Rectal smooth muscle tissue (tissue), 1 donor: ENCODE data around the gene ZNF549.
A peak's percentile ranks its signal among the peaks of the same experiment; 100 is the strongest.

Experiments
- H3K27ac ChIP-seq: one replicate; pipeline ENCODE4 v1.7.0; 2013; ENCODE audit warnings: low read depth, low read length, inconsistent platforms
- H3K27me3 ChIP-seq: one replicate; pipeline ENCODE4 v1.7.0; 2013; ENCODE audit warnings: low read length; ENCODE audit not compliant: control insufficient read depth, insufficient read depth
- H3K36me3 ChIP-seq: one replicate; pipeline ENCODE4 v1.7.0; 2013; ENCODE audit warnings: low read length; ENCODE audit not compliant: control insufficient read depth, insufficient read depth
- H3K4me1 ChIP-seq: one replicate; pipeline ENCODE4 v1.7.0; 2013; ENCODE audit warnings: low read length; ENCODE audit not compliant: control insufficient read depth, insufficient read depth
- H3K4me3 ChIP-seq: one replicate; pipeline ENCODE4 v1.7.0; 2013; ENCODE audit warnings: low read length
- H3K9ac ChIP-seq: one replicate; pipeline ENCODE4 v1.7.0; 2013; ENCODE audit warnings: low read length

ZNF549 gene

GRCh38 chr19:57578487-57579205 lies 51.5 kb downstream of the ZNF549 start, which contains the start of gene ZNF416:
TSS of gene ZNF416 (minus strand) at chr19:57578911. CDS start at chr19:57578704, 207 bp downstream.
- Histone ChIP-seq H3K9ac (peak within 1 kb of the TSS; percentile 74), H3K36me3 (peaks cover 27% of the 10 kb centered on the region), H3K4me1 (peaks cover 5% of the 10 kb centered on the region), H3K4me3 (peak within 1 kb of the TSS; percentile 86), H3K27ac (peak within 1 kb of the TSS; percentile 38), H3K27me3 (no peaks in the 10 kb centered on the region)

GRCh38 chr19:57583104-57583520 lies 56.0 kb downstream of the ZNF549 start:
- H3K36me3 ChIP-seq: peaks cover 5% of the 10 kb centered on the region
- no peak overlapping the region for H3K27ac ChIP-seq
- no peak overlapping the region for H3K9ac ChIP-seq

GRCh38 chr19:57583521-57584416 lies 56.6 kb downstream of the ZNF549 start, which contains the start of gene ZIK1:
TSS of gene ZIK1 (plus strand) at chr19:57584145. CDS start at chr19:57584357, 212 bp downstream.
- Histone ChIP-seq H3K4me3 (peak within 1 kb of the TSS; percentile 63), H3K36me3 (peaks cover 11% of the 10 kb centered on the region), H3K4me1 (peaks cover 6% of the 10 kb centered on the region), H3K9ac (no peak within 1 kb of the TSS), H3K27ac (no peak within 1 kb of the TSS), H3K27me3 (no peaks in the 10 kb centered on the region)

More at GRCh38 chr19:57583104-57583520, 56.0 kb downstream of the ZNF549 start:
- H3K4me3 ChIP-seq: peak overlapping the region; percentile 63
- peaks cover 7% of the 10 kb centered on the region for H3K4me1 ChIP-seq
- no peaks in the 10 kb centered on the region for H3K27me3 ChIP-seq

DNA sequence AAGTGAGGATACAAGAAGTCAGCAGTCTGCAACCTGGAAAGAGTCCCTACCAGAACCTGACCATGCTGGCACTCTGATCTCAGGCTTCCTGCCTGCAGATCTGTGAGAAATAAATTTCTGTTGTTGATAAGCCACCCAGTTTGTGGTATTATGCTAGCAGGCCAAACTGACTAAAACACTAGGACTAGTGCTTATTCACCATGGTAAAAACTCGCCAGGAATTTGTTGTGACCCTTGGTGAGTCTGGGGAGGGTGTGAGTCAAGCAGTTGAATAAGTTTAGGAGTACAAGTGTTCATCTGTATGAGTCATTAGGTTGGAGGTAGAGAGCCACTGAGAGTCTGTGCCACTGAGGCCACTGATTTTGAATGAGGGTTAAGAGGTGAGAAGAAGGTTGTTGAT lies 60.4 kb downstream of the ZNF549 start:
- H3K9ac ChIP-seq: no peak overlapping the region
- H3K36me3 ChIP-seq: peaks cover 31% of the 10 kb centered on the region
- peaks cover 6% of the 10 kb centered on the region for H3K4me1 ChIP-seq
- H3K4me3 ChIP-seq: no peak overlapping the region
- no peaks in the 10 kb centered on the region for H3K27me3 ChIP-seq
- H3K27ac ChIP-seq: no peak overlapping the region

DNA sequence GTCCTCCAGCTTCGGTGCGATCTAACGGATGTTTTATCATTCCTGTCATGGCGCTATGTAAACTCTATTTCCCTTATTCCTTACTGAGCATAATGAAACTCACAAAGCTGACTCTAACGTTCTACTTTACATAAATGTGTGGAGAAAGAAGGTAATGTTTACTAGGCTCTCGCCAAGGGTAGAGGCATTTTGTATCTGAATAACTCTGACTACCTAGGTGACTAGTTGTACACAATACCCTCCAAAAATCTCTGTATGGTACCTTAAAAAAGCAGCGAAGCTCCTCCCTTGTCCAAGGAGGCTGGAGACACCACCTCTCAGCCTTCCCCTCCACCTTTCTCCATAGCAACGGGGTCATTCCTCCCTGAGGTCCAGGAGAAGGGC lies 72.2 kb downstream of the ZNF549 start:
- H3K36me3 ChIP-seq: peaks cover 7% of the 10 kb centered on the region
- H3K4me3 ChIP-seq: peak overlapping the region; percentile 86
- H3K9ac ChIP-seq: no peak overlapping the region
- H3K27ac ChIP-seq: no peak overlapping the region
- peaks cover 7% of the 10 kb centered on the region for H3K4me1 ChIP-seq
- no peaks in the 10 kb centered on the region for H3K27me3 ChIP-seq

DNA sequence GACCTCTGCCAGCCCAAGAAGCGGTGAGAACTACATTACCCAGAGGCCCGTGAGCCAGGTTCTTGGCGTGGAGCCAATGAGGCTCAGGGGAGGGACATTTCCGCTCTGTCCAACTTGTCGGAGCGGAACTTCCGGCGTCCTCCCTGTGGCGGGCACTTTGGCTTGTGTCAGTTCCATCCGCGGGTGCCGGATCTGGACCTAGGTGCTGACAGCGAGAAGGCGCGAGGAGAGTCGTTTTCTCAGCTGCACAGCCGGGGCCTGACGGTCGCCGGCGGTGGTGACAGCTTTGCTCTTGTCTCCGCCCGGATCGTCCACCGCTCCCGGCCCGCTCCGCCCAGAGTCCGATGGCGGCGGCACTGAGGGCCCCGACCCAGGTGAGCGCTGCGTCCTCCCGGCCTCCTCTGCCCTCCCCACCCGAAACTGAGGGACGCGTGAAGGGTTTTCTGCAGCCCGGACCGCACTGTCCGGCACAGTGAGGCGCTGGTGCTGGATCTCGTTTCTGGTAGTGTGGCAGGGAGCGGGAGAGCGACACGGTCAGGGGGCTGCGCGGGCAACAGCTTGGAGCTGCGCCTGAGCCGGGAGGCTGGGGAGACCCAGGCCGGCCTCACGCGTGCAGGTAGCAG lies 72.7 kb downstream of the ZNF549 start, which contains the start of gene ZNF530:
Gene ZNF530, plus strand, starts transcription at position 125 of the 623 bp plus-strand sequence. CDS start 4,461 bp downstream, outside the sequence.
- Histone ChIP-seq H3K9ac (no peak within 1 kb of the TSS), H3K27ac (no peak within 1 kb of the TSS), H3K4me1 (peaks cover 7% of the 10 kb centered on the region), H3K36me3 (peaks cover 12% of the 10 kb centered on the region), H3K4me3 (peak within 1 kb of the TSS; percentile 86), H3K27me3 (no peaks in the 10 kb centered on the region)

DNA sequence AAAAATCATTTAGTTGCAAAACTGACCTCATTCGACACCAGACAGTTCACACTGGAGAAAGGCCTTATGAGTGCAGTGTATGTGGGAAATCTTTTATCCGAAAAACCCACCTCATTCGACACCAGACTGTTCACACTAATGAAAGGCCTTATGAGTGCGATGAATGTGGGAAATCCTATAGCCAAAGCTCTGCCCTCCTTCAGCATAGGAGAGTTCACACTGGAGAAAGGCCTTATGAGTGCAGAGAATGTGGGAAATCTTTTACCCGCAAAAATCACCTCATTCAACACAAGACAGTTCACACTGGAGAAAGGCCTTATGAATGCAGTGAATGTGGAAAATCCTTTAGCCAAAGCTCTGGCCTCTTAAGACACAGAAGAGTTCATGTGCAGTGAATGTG lies 79.8 kb downstream of the ZNF549 start:
- Histone ChIP-seq H3K4me1 (no peaks in the 10 kb centered on the region), H3K4me3 (no peak overlapping the region), H3K36me3 (peaks cover 22% of the 10 kb centered on the region), H3K27me3 (no peaks in the 10 kb centered on the region), H3K9ac (no peak overlapping the region), H3K27ac (no peak overlapping the region)
